Measurements from ENCODE around the gene NMT1.

- TF ChIP-seq GATA2 (IDR thresholded peaks at IDR 0.05; ENCODE audit: low read depth, low read length) (no peak), GATA3 (IDR thresholded peaks at IDR 0.05; ENCODE audit: low read depth, low read length) (no peak)
These were observed 82.1 kb downstream of the NMT1 start for GRCh38 chr17:45143094-45143670.

All from SH-SY5Y (cell line).